ENCODE results near the gene PIK3R2. TPM values are rescaled to one million over a fixed set of nuclear protein-coding genes. Genes with fewer than 3 reads are reported as not detected.
A peak's percentile ranks its signal among the peaks of the same experiment; 100 is the strongest.

PIK3R2 gene
- total RNA-seq, 2 experiments from 2014 or later, result 3.2 to 20.5 TPM

DNA sequence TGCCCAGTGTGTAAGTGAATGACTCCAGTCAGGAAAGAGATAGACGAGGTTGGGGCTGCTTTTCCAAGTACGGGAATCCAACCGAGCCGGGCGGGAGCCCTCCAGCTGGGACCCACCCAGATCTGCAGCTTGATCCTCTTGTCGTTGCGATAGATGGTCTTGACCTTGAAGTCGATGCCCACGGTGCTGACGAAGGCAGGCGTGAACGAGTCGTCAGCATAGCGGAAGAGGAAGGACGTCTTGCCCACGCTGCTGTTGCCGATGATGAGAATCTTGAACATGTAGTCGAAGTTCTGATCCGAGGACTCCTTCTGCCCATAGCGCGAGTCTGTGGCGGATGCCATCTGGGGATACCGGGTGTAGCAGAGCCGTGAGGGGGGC lies 49.4 kb downstream of the PIK3R2 start:
- peaks cover 26% of the 10 kb centered on the region for H3K4me1 ChIP-seq (ENCODE audit: insufficient read depth, low read length, poor library complexity, severe bottlenecking)
- H3K4me2 ChIP-seq (ENCODE audit: low read length), result peak overlapping the region; percentile 78
- H3K79me2 ChIP-seq (ENCODE audit: insufficient read depth, low read depth, low read length), result peaks cover 32% of the 10 kb centered on the region
- DNase-seq (ENCODE audit: low spot score), result no peak
- no peak overlapping the region for H3K27ac ChIP-seq (ENCODE audit: low read depth, low read length, poor library complexity, severe bottlenecking)
- POLR2A ChIA-PET, result no interaction called here
- no peaks in the 10 kb centered on the region; the same call in 1 of the 2 replicates for H4K20me1 ChIP-seq (ENCODE audit: insufficient read depth, low read length)
- H2AFZ ChIP-seq (ENCODE audit: low read length), result no peak overlapping the region
- intact Hi-C loops (cut with micrococcal nuclease; ENCODE audit: unreplicated experiment), result no loop called here
- H3K9me3 ChIP-seq (ENCODE audit: low read length), result no peaks in the 10 kb centered on the region
- no TSS peak for BruUV-seq (replicated peaks)
- no peak for TF ChIP-seq EZH2phosphoT487 (IDR thresholded peaks at IDR 0.05; ENCODE audit: borderline replicate concordance, low read depth, low read length)
- TF ChIP-seq CTCF (conservative IDR thresholded peaks at IDR 0.05; ENCODE audit: low read length), result no peak
- H3K9me2 ChIP-seq (ENCODE audit: insufficient read depth, low read length), result no peaks in the 10 kb centered on the region
- CTCF ChIA-PET (ENCODE audit: unreplicated experiment), result no interaction called here
- peaks cover 50% of the 10 kb centered on the region for H3K36me3 ChIP-seq (ENCODE audit: insufficient read depth, low read length)
- H3K4me3 ChIP-seq (ENCODE audit: low read depth, low read length, poor library complexity, severe bottlenecking), result peak overlapping the region; percentile 80

DNA sequence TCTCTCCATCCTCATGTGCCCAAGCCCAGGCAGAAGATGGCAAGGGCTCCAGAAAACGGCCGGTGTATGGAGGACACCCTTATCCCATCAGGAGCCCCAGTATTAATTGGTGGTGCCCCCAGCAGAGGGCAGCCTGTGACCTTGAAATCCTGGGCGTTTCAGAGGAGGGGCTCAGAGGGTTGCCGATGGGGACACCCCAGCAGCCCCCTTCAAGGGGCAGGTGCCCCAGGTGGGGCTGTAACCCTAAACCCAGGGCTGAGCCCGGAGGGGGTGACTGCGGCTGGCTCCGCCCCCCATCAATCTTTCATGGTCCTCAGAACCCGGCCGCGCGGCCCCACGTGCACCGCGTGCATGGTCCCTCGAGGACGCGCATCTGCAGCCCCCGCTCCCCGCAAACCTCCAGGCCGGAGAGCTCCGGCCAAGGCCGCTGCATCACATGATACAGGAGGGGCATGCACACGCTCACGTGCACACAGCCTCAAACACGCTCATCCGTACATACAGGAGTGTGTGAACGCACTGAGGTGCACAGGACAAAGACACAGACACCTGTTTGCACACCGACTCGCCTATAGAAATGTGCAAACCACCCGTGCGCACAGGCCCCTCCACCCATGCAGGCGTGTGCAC lies 49.9 kb downstream of the PIK3R2 start:
- POLR2A ChIA-PET, result interaction anchor here (0.6 kb wide), 1 partner anchor 959 kb away, joined by 3 read pairs; no protein-coding TSS in a partner anchor
- Histone ChIP-seq H3K27ac (ENCODE audit: low read depth, low read length, poor library complexity, severe bottlenecking) (peak overlapping the region; percentile 47), H3K79me2 (ENCODE audit: insufficient read depth, low read depth, low read length) (peaks cover 32% of the 10 kb centered on the region), H2AFZ (ENCODE audit: low read length) (peak overlapping the region; percentile 30; the same call in 1 of the 2 replicates), H3K9me3 (ENCODE audit: low read length) (no peaks in the 10 kb centered on the region), H3K4me3 (ENCODE audit: low read depth, low read length, poor library complexity, severe bottlenecking) (peak overlapping the region; percentile 80), H4K20me1 (ENCODE audit: insufficient read depth, low read length) (no peaks in the 10 kb centered on the region; the same call in 1 of the 2 replicates), H3K36me3 (ENCODE audit: insufficient read depth, low read length) (peaks cover 45% of the 10 kb centered on the region), H3K4me1 (ENCODE audit: insufficient read depth, low read length, poor library complexity, severe bottlenecking) (peaks cover 26% of the 10 kb centered on the region), H3K9me2 (ENCODE audit: insufficient read depth, low read length) (no peaks in the 10 kb centered on the region), H3K4me2 (ENCODE audit: low read length) (peak overlapping the region; percentile 78)
- CTCF ChIA-PET (ENCODE audit: unreplicated experiment), result interaction anchor here (1.0 kb wide), 1 partner anchor 126 kb away, joined by 6 read pairs; no protein-coding TSS in a partner anchor
- intact Hi-C loops (cut with micrococcal nuclease; ENCODE audit: unreplicated experiment), result no loop called here
- BruUV-seq (replicated peaks), result no TSS peak
- DNase-seq (ENCODE audit: low spot score), result peak; percentile 70
- TF ChIP-seq CTCF (conservative IDR thresholded peaks at IDR 0.05; ENCODE audit: low read length) (peak; percentile 73), EZH2phosphoT487 (IDR thresholded peaks at IDR 0.05; ENCODE audit: borderline replicate concordance, low read depth, low read length) (no peak)

GRCh38 chr19:18203408-18203862 lies 50.5 kb downstream of the PIK3R2 start:
- CTCF ChIA-PET (ENCODE audit: unreplicated experiment), result interaction anchor here (0.9 to 1.0 kb wide), 2 partner anchors 41 to 125 kb away, joined by 4 to 6 read pairs; no protein-coding TSS in a partner anchor
- peak overlapping the region; percentile 78 for H3K4me2 ChIP-seq (ENCODE audit: low read length)
- peaks cover 40% of the 10 kb centered on the region for H3K36me3 ChIP-seq (ENCODE audit: insufficient read depth, low read length)
- H3K4me3 ChIP-seq (ENCODE audit: low read depth, low read length, poor library complexity, severe bottlenecking), result peak overlapping the region; percentile 80
- H3K27ac ChIP-seq (ENCODE audit: low read depth, low read length, poor library complexity, severe bottlenecking), result peak overlapping the region; percentile 47
- H3K9me2 ChIP-seq (ENCODE audit: insufficient read depth, low read length), result no peaks in the 10 kb centered on the region
- DNase-seq (ENCODE audit: low spot score), result peak; percentile 60
- H3K4me1 ChIP-seq (ENCODE audit: insufficient read depth, low read length, poor library complexity, severe bottlenecking), result peaks cover 29% of the 10 kb centered on the region
- intact Hi-C loops (cut with micrococcal nuclease; ENCODE audit: unreplicated experiment), result no loop called here
- H3K9me3 ChIP-seq (ENCODE audit: low read length), result no peaks in the 10 kb centered on the region
- H4K20me1 ChIP-seq (ENCODE audit: insufficient read depth, low read length), result no peaks in the 10 kb centered on the region; the same call in 1 of the 2 replicates
- POLR2A ChIA-PET, result interaction anchor here (0.6 to 2.7 kb wide), 4 partner anchors 10 to 958 kb away, joined by 3 to 8 read pairs (median 4); partner anchors contain the start of gene MPV17L2
- H2AFZ ChIP-seq (ENCODE audit: low read length), result peak overlapping the region; percentile 30; the same call in 1 of the 2 replicates
- H3K79me2 ChIP-seq (ENCODE audit: insufficient read depth, low read depth, low read length), result peaks cover 32% of the 10 kb centered on the region
- TF ChIP-seq CTCF (conservative IDR thresholded peaks at IDR 0.05; ENCODE audit: low read length) (no peak), EZH2phosphoT487 (IDR thresholded peaks at IDR 0.05; ENCODE audit: borderline replicate concordance, low read depth, low read length) (no peak)
- BruUV-seq (replicated peaks), result no TSS peak

All from OCI-LY7 (cell line).